ENCODE measurements around the gene ALKBH4. TPM values are rescaled to one million over a fixed set of nuclear protein-coding genes. Genes with fewer than 3 reads are reported as not detected.

Gene ALKBH4
- total and polyA plus RNA-seq, 2 donors from 2014 or later, result 14.0 to 15.4 TPM

DNA sequence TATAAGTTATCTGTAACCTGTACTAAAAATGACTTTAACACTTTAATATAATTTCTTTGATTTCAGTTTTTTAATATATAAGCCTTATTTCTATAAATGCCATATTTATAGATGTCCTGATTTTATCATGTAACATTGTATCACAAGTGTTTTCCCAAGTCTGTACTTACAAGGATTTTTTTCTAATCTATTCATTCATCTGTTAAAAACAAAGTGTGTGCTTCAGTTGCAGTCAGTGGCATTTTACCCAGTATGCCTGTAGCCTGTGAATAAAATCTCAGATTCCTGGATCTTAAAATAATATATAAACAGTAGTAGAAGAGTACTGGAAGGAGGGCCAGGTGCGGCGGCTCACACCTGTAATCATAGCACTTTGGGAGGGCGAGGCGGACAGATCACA lies 51.1 kb downstream of the ALKBH4 start:
- Histone ChIP-seq H3K36me3 (ENCODE audit: control insufficient read depth in 2 of 3, insufficient read depth in 3 of 3, low read length in 3 of 3) (peaks cover 9 to 45% (median 17%) of the 10 kb centered on the region in 3 donors), H3K9me3 (ENCODE audit: control insufficient read depth in 2 of 3, insufficient read depth in 1 of 3, low read length in 3 of 3) (no peaks in the 10 kb centered on the region), H3K27ac (ENCODE audit: low read depth in 2 of 2, low read length in 2 of 2) (no peak overlapping the region), H3K4me1 (ENCODE audit: control insufficient read depth in 2 of 3, insufficient read depth in 2 of 3, low read depth in 1 of 3, low read length in 3 of 3) (peaks cover 0 to 8% (median 0%) of the 10 kb centered on the region in 3 donors), H3K9ac (ENCODE audit: low read length in 3 of 3) (no peak overlapping the region), H3K4me3 (ENCODE audit: low read length in 3 of 3) (no peak overlapping the region), H3K27me3 (ENCODE audit: control insufficient read depth, insufficient read depth, low read length) (no peaks in the 10 kb centered on the region)
- TF ChIP-seq CTCF (IDR thresholded peaks at IDR 0.05; ENCODE audit: borderline replicate concordance, extremely low read depth, insufficient read depth), result no peak
- DNase-seq (no peak), FAIRE-seq (no peak)
- intact Hi-C loops (cut with DNase I), result no loop called here

GRCh38 chr7:102413091-102413490 lies 51.6 kb downstream of the ALKBH4 start:
- Histone ChIP-seq H3K9ac (ENCODE audit: low read length in 3 of 3) (no peak overlapping the region), H3K4me3 (ENCODE audit: low read length in 3 of 3) (no peak overlapping the region), H3K27me3 (ENCODE audit: control insufficient read depth, insufficient read depth, low read length) (no peaks in the 10 kb centered on the region), H3K9me3 (ENCODE audit: control insufficient read depth in 2 of 3, insufficient read depth in 1 of 3, low read length in 3 of 3) (no peaks in the 10 kb centered on the region), H3K27ac (ENCODE audit: low read depth in 2 of 2, low read length in 2 of 2) (no peak overlapping the region), H3K4me1 (ENCODE audit: control insufficient read depth in 2 of 3, insufficient read depth in 2 of 3, low read depth in 1 of 3, low read length in 3 of 3) (peaks cover 0 to 8% (median 0%) of the 10 kb centered on the region in 3 donors), H3K36me3 (ENCODE audit: control insufficient read depth in 2 of 3, insufficient read depth in 3 of 3, low read length in 3 of 3) (peaks cover 6 to 46% (median 15%) of the 10 kb centered on the region in 3 donors)
- intact Hi-C loops (cut with DNase I), result no loop called here
- no peak for TF ChIP-seq CTCF (IDR thresholded peaks at IDR 0.05; ENCODE audit: borderline replicate concordance, extremely low read depth, insufficient read depth)
- DNase-seq, result no peak
- FAIRE-seq, result no peak

- Histone ChIP-seq H3K27ac (ENCODE audit: low read depth in 2 of 2, low read length in 2 of 2) (no peak overlapping the region), H3K36me3 (ENCODE audit: control insufficient read depth in 2 of 3, insufficient read depth in 3 of 3, low read length in 3 of 3) (peaks cover 10 to 51% (median 21%) of the 10 kb centered on the region in 3 donors), H3K27me3 (ENCODE audit: control insufficient read depth, insufficient read depth, low read length) (no peaks in the 10 kb centered on the region), H3K9ac (ENCODE audit: low read length in 3 of 3) (no peak overlapping the region), H3K9me3 (ENCODE audit: control insufficient read depth in 2 of 3, insufficient read depth in 1 of 3, low read length in 3 of 3) (no peaks in the 10 kb centered on the region), H3K4me3 (ENCODE audit: low read length in 3 of 3) (no peak overlapping the region), H3K4me1 (ENCODE audit: control insufficient read depth in 2 of 3, insufficient read depth in 2 of 3, low read depth in 1 of 3, low read length in 3 of 3) (peaks cover 0 to 8% (median 0%) of the 10 kb centered on the region in 3 donors)
- intact Hi-C loops (cut with DNase I), result no loop called here
- peak; percentile 32 for TF ChIP-seq CTCF (IDR thresholded peaks at IDR 0.05; ENCODE audit: borderline replicate concordance, extremely low read depth, insufficient read depth)
- FAIRE-seq (no peak), DNase-seq (no peak)
Observed at GRCh38 chr7:102412548-102412947, 52.1 kb downstream of the ALKBH4 start.

DNA sequence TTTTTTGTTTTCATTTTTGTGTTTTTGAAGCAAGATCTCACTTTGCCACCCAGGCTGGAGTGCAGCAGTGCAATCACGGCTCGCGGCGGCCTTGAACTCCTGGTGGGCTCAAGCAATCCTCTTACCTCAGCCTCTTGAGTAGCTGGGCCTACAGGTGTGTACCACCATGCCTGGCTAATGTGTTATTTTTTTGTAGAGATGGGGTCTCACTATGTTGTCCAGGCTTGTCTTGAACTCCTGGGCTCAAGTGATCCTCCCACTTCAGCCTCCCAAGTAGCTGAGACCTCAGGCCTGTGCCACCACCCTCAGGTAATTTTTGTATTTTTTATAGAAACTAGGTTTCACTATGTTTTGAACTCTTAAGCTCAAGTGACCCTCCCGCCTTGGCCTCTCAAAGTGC lies 53.7 kb downstream of the ALKBH4 start:
- Histone ChIP-seq H3K9ac (ENCODE audit: low read length in 3 of 3) (no peak overlapping the region), H3K4me3 (ENCODE audit: low read length in 3 of 3) (no peak overlapping the region), H3K27me3 (ENCODE audit: control insufficient read depth, insufficient read depth, low read length) (no peaks in the 10 kb centered on the region), H3K36me3 (ENCODE audit: control insufficient read depth in 2 of 3, insufficient read depth in 3 of 3, low read length in 3 of 3) (peaks cover 14 to 52% (median 31%) of the 10 kb centered on the region in 3 donors), H3K9me3 (ENCODE audit: control insufficient read depth in 2 of 3, insufficient read depth in 1 of 3, low read length in 3 of 3) (no peaks in the 10 kb centered on the region), H3K27ac (ENCODE audit: low read depth in 2 of 2, low read length in 2 of 2) (no peak overlapping the region), H3K4me1 (ENCODE audit: control insufficient read depth in 2 of 3, insufficient read depth in 2 of 3, low read depth in 1 of 3, low read length in 3 of 3) (peaks cover 0 to 8% (median 0%) of the 10 kb centered on the region in 3 donors)
- intact Hi-C loops (cut with DNase I), result no loop called here
- FAIRE-seq (no peak), DNase-seq (no peak)
- no peak for TF ChIP-seq CTCF (IDR thresholded peaks at IDR 0.05; ENCODE audit: borderline replicate concordance, extremely low read depth, insufficient read depth)

Data from kidney (tissue), 14 donors.